HCT116 (cell line): Measurements from ENCODE around the gene LRRN3. TPM values are rescaled to one million over a fixed set of nuclear protein-coding genes. Genes with fewer than 3 reads are reported as not detected.

ENCODE experiments used
- ATAC-seq: fragments of 200-7000 bp; cut with Tn5 transposase; 2 replicates; pipeline ENCODE4 v1.9.1; 2020; ENCODE audit warnings: mild to moderate bottlenecking, moderate library complexity
- BruUV-seq: library from RNA; stranded (reverse); fragments of 400-500 nt; replicated peaks from 2 replicates; lab custom pipeline; 2021; lab: Mats Ljungman, UMichigan
- CTCF ChIA-PET: fragments of 300-600 bp; sonication (Branson Sonifier 250); formaldehyde crosslinking; loops from one replicate; lab custom pipeline; 2021; ENCODE audit warnings: antibody characterized with exemption; lab: Charles Lee
- POLR2A ChIA-PET: fragments of 300-600, 350-600 bp; sonication (Branson Sonifier 250); formaldehyde crosslinking; loops from one replicate; lab custom pipeline; 2021; ENCODE audit warnings: antibody characterized with exemption; lab: Charles Lee
- RAD21 ChIA-PET, 2 experiments: fragments of 300-600 bp; sonication (Branson Sonifier 250); formaldehyde crosslinking; loops; one replicate each; lab custom pipeline; 2023; ENCODE audit warnings: low total read pairs in 2 of 2; ENCODE audit not compliant: uncharacterized antibody in 2 of 2, unreplicated experiment in 2 of 2, low non-redundant PET in 1 of 2; lab: Charles Lee
- DNase-seq: peaks from one replicate; pipeline ENCODE4 v3.0.0-alpha.2; 2010; ENCODE audit warnings: low read depth, low spot score
- H2AFZ ChIP-seq: fragments of 200-600 bp; shearing (Covaris generic), sonication (generic); 2 replicates; pipeline ENCODE4 v1.6.1; 2017; ENCODE audit warnings: low read depth, mixed run types, mixed read lengths, antibody characterized with exemption, low read length; ENCODE audit not compliant: poor library complexity, severe bottlenecking
- H3K27ac ChIP-seq: 2 replicates; pipeline ENCODE4 v1.5.1; 2012; ENCODE audit warnings: low read depth, low read length
- H3K27me3 ChIP-seq: fragments of 200-600 bp; sonication (generic); 2 replicates; pipeline ENCODE4 v1.6.1; 2016; ENCODE audit warnings: mixed run types, low read length, mixed read lengths; ENCODE audit not compliant: insufficient read depth
- H3K36me3 ChIP-seq, 2 experiments: fragments of 200-500 bp in 1 of 2; fragments of 200-600 bp in 1 of 2; sonication (Bioruptor generic) in 1 of 2; sonication (generic) in 1 of 2; 2 replicates each; pipeline versions ENCODE4 v1.5.1 to v1.6.1; 2014 to 2016; ENCODE audit warnings: low read length in 2 of 2, inconsistent platforms in 1 of 2, mixed read lengths in 1 of 2, mixed run types in 1 of 2; ENCODE audit not compliant: insufficient read depth in 2 of 2, control insufficient read depth in 1 of 2
- H3K4me1 ChIP-seq, 2 experiments: fragments of 200-600 bp in 1 of 2; sonication (generic) in 1 of 2; 2 replicates each; pipeline versions ENCODE4 v1.5.1 to v1.6.1; 2012 to 2017; ENCODE audit warnings: low read length in 2 of 2, inconsistent platforms in 1 of 2, mild to moderate bottlenecking in 1 of 2, mixed read lengths in 1 of 2, mixed run types in 1 of 2, moderate library complexity in 1 of 2; ENCODE audit not compliant: insufficient read depth in 2 of 2, control insufficient read depth in 1 of 2
- H3K4me2 ChIP-seq: fragments of 200-600 bp; sonication (generic); 2 replicates; pipeline ENCODE4 v1.6.1; 2017; ENCODE audit warnings: mixed run types, low read length, mixed read lengths
- H3K4me3 ChIP-seq, 2 experiments: fragments of 200-600 bp in 1 of 2; sonication (generic) in 1 of 2; replicated peaks in 1 of 2; 2 replicates each; pipeline ENCODE4 v1.5.1; 2011 to 2016; ENCODE audit warnings: low read length in 2 of 2, control low read depth in 1 of 2, low read depth in 1 of 2, mild to moderate bottlenecking in 1 of 2, mixed read lengths in 1 of 2, mixed run types in 1 of 2
- H3K79me2 ChIP-seq: fragments of 200-600 bp; sonication (generic); 2 replicates; pipeline ENCODE4 v1.6.1; 2017; ENCODE audit warnings: mild to moderate bottlenecking, mixed run types, low read length, moderate library complexity, mixed read lengths; ENCODE audit not compliant: insufficient read depth
- H3K9ac ChIP-seq: fragments of 200-600 bp; sonication (generic); 2 replicates; pipeline ENCODE4 v1.6.1; 2016; ENCODE audit warnings: low read length, mixed read lengths
- H3K9me2 ChIP-seq: fragments of 200-600 bp; sonication (generic), shearing (Covaris generic); 2 replicates; pipeline ENCODE4 v1.6.1; 2017; ENCODE audit warnings: mixed run types, mild to moderate bottlenecking, moderate library complexity; ENCODE audit not compliant: insufficient read depth
- H3K9me3 ChIP-seq, 2 experiments: fragments of 200-500 bp in 1 of 2; fragments of 200-600 bp in 1 of 2; sonication (Bioruptor generic) in 1 of 2; sonication (generic) in 1 of 2; 2 replicates each; pipeline ENCODE4 v1.6.1; 2014 to 2017; ENCODE audit warnings: low read length in 2 of 2, mixed read lengths in 2 of 2, inconsistent platforms in 1 of 2, low read depth in 1 of 2, mild to moderate bottlenecking in 1 of 2, mixed run types in 1 of 2, moderate library complexity in 1 of 2; ENCODE audit not compliant: control insufficient read depth in 1 of 2, insufficient read depth in 1 of 2
- H4K20me1 ChIP-seq: fragments of 200-600 bp; sonication (generic), shearing (Covaris generic); 2 replicates; pipeline ENCODE4 v1.6.1; 2017; ENCODE audit warnings: mixed run types, mild to moderate bottlenecking, moderate library complexity; ENCODE audit not compliant: insufficient read depth
- CBX3 ChIP-seq: IDR thresholded peaks from 2 replicates; pipeline ENCODE4 v1.6.1; 2012; ENCODE audit warnings: low read depth
- CEBPB ChIP-seq: IDR thresholded peaks from 2 replicates; pipeline ENCODE4 v1.6.1; 2012; ENCODE audit warnings: low read depth
- EGR1 ChIP-seq: IDR thresholded peaks from 2 replicates; pipeline ENCODE4 v1.6.1; 2012; ENCODE audit warnings: low read depth
- ELF1 ChIP-seq: IDR thresholded peaks from 2 replicates; pipeline ENCODE4 v1.6.1; 2012; ENCODE audit warnings: low read depth, borderline replicate concordance
- EZH2 ChIP-seq: fragments of 200-600 bp; sonication (generic); IDR thresholded peaks from 2 replicates; pipeline ENCODE4 v1.6.1; 2017; ENCODE audit warnings: antibody characterized with exemption, mixed run types
- FOSL1 ChIP-seq: IDR thresholded peaks from 2 replicates; pipeline ENCODE4 v1.6.1; 2012; ENCODE audit warnings: low read depth
- RAD21 ChIP-seq: IDR thresholded peaks from 2 replicates; pipeline ENCODE4 v1.6.1; 2012; ENCODE audit warnings: low read depth, mild to moderate bottlenecking
- REST ChIP-seq: IDR thresholded peaks from 2 replicates; pipeline ENCODE4 v1.6.1; 2012; ENCODE audit warnings: low read depth
- SRF ChIP-seq: IDR thresholded peaks from 2 replicates; pipeline ENCODE4 v1.6.1; 2012; ENCODE audit warnings: low read depth
- YY1 ChIP-seq: IDR thresholded peaks from 2 replicates; pipeline ENCODE4 v1.6.1; 2011; ENCODE audit warnings: low read length, low read depth, moderate library complexity, mild to moderate bottlenecking; ENCODE audit not compliant: insufficient replicate concordance; ENCODE audit errors: extremely low read depth
- intact Hi-C: fragments of 100-400 bp; cut with micrococcal nuclease; formaldehyde crosslinking; loops from 2 replicates; pipeline ENCODE4 v1.10.0; 2022
- total RNA-seq: library from RNA; stranded (reverse); gene quantifications from one replicate; pipeline ENCODE4 v1.2.1, GENCODE V29; 2021; ENCODE audit not compliant: unreplicated experiment

Gene LRRN3
- total RNA-seq, 1 experiment from 2014 or later: 0.07 TPM

DNA sequence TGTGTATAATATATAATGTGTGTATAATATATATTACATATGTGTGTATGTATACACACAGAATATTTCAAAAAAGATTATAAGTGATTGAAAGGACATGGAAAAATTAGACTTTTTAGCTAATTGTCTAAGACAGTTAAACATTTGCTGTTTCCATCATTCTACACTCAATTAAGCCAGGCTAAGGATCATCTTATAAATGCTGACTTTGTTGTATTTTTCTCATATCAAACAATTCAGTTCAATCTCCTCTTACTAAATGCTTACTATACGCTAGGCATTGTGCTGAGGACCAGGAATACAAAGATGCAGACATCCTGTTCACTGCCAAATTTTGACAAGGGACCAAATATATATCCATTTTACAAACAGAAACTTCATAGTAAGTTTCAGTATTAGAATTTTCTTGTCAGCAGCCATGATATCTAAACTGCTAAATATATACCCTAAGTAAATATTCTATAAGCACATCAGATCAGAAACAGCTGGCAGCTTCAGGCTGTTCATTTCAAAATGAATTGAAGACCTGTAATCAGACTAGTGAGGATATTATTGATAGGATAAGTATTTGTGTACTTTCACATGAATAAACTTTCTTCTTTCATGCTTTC is 10.3 kb upstream of the LRRN3 start (continued):
- no peak for TF ChIP-seq EGR1
- no peak for TF ChIP-seq EZH2
- TF ChIP-seq SRF: no peak
- TF ChIP-seq RAD21: no peak
- TF ChIP-seq CBX3: no peak

DNA sequence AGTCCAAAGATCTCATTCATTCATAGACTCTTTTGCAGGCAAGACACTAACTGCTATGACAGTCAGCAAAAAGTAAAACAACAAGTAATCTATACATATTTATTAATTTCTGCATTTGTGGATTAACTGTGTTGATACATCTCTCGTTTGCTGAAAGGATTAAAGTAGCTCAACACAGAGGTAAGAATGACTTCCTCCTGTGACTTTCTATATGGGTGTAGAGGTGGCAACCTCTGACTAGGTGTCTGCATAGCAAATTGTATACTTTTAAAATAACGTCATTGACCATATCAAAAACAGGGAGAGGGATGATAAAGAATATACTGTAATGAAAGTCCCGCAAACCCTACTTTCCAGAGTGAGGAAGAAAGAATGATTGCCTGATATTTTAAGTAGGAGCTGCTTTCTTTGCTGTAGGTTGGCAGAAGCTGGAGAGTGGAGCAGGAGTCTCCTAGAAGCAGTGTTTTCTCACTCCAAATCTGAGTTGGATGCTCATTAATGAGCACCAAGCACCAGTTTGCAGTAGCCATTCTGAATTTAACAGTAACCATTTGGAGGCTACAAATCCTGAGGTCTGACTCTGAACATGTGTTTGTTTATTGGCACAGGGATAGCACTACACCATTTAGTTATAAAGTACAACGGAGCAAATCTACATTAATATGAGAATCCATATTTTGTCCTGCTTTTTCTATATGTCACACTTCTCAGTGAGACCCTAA is 9.2 kb upstream of the LRRN3 start:
- ChIA-PET RAD21 (no interaction called here), CTCF (no interaction called here), POLR2A (no interaction called here)
- intact Hi-C loops: no loop called here
- H3K4me2 ChIP-seq: no peak overlapping the region
- no peaks in the 10 kb centered on the region for H3K36me3 ChIP-seq
- H3K9ac ChIP-seq: no peak overlapping the region
- H3K79me2 ChIP-seq: no peaks in the 10 kb centered on the region
- no TSS peak for BruUV-seq
- no peaks in the 10 kb centered on the region for H3K9me2 ChIP-seq
- no peaks in the 10 kb centered on the region for H3K27me3 ChIP-seq
- no peak overlapping the region for H2AFZ ChIP-seq
- no peaks in the 10 kb centered on the region for H3K4me1 ChIP-seq
- no peak for TF ChIP-seq ELF1
- TF ChIP-seq EZH2: no peak
- no peak for TF ChIP-seq YY1
- TF ChIP-seq FOSL1: no peak
- TF ChIP-seq CEBPB: no peak
- no peak for TF ChIP-seq SRF
- no peak for TF ChIP-seq REST
- H3K4me3 ChIP-seq: no peak overlapping the region
- no peaks in the 10 kb centered on the region for H3K9me3 ChIP-seq
- H4K20me1 ChIP-seq: no peaks in the 10 kb centered on the region
- no peak for ATAC-seq
- DNase-seq: no peak
- no peak overlapping the region for H3K27ac ChIP-seq
